ENCODE results near the gene PLEKHJ1. TPM values are rescaled to one million over a fixed set of nuclear protein-coding genes. Genes with fewer than 3 reads are reported as not detected.
"Not testable (repeated sequence)": the region's sequence is repeated elsewhere in the genome, so short reads cannot be mapped to it uniquely, and the experiment has no call there.

Gene PLEKHJ1
- total RNA-seq, 4 donors from 2014 or later: 156 to 298 (median 227) TPM

GRCh38 chr19:2202366-2202765 is 33.8 kb downstream of the PLEKHJ1 start:
- Histone ChIP-seq H3K4me1 (no peaks in the 10 kb centered on the region), H3K4me3 (no peak overlapping the region), H3K27ac (no peak overlapping the region), H3K27me3 (no peaks in the 10 kb centered on the region), H3K36me3 (peaks cover 0 to 54% (median 0%) of the 10 kb centered on the region in 3 donors), H3K9me3 (no peaks in the 10 kb centered on the region)
- DNase-seq: no peak
- TF ChIP-seq POLR2A (IDR thresholded peaks at IDR 0.05) (no peak), CTCF (IDR thresholded peaks at IDR 0.05) (no peak)

- Histone ChIP-seq H3K27ac (no peak overlapping the region), H3K4me3 (no peak overlapping the region), H3K9me3 (no peaks in the 10 kb centered on the region), H3K4me1 (no peaks in the 10 kb centered on the region), H3K36me3 (peaks cover 0 to 55% (median 0%) of the 10 kb centered on the region in 3 donors), H3K27me3 (no peaks in the 10 kb centered on the region)
- TF ChIP-seq CTCF (IDR thresholded peaks at IDR 0.05) (no peak), POLR2A (IDR thresholded peaks at IDR 0.05) (no peak)
- DNase-seq: no peak
Measured at GRCh38 chr19:2201473-2202148, 34.5 kb downstream of the PLEKHJ1 start.

- not testable (repeated sequence) for DNase-seq, H3K4me3 ChIP-seq, H3K27ac ChIP-seq, H3K27me3 ChIP-seq, H3K4me1 ChIP-seq, H3K9me3 ChIP-seq
- H3K36me3 ChIP-seq: peaks cover 0 to 61% (median 0%) of the 10 kb centered on the region in 3 donors
Measured at GRCh38 chr19:2200624-2201294, 35.4 kb downstream of the PLEKHJ1 start.

GRCh38 chr19:2199861-2200623 is 36.1 kb downstream of the PLEKHJ1 start:
- H3K36me3 ChIP-seq: peaks cover 0 to 65% (median 0%) of the 10 kb centered on the region in 3 donors
- H3K27me3 ChIP-seq: no peaks in the 10 kb centered on the region
- H3K27ac ChIP-seq: no peak overlapping the region
- TF ChIP-seq POLR2A (IDR thresholded peaks at IDR 0.05) (no peak), CTCF (IDR thresholded peaks at IDR 0.05) (no peak)
- H3K4me3 ChIP-seq: no peak overlapping the region
- no peaks in the 10 kb centered on the region for H3K9me3 ChIP-seq
- DNase-seq: no peak
- no peaks in the 10 kb centered on the region for H3K4me1 ChIP-seq

GRCh38 chr19:2199215-2199614 is 36.9 kb downstream of the PLEKHJ1 start:
- no peak for TF ChIP-seq CTCF (IDR thresholded peaks at IDR 0.05)
- TF ChIP-seq POLR2A (IDR thresholded peaks at IDR 0.05): no peak
- Histone ChIP-seq H3K4me1 (no peaks in the 10 kb centered on the region), H3K27ac (no peak overlapping the region), H3K4me3 (no peak overlapping the region), H3K27me3 (no peaks in the 10 kb centered on the region), H3K9me3 (no peaks in the 10 kb centered on the region), H3K36me3 (peaks cover 0 to 71% (median 0%) of the 10 kb centered on the region in 3 donors)
- DNase-seq: no peak

GRCh38 chr19:2198317-2198716 is 37.8 kb downstream of the PLEKHJ1 start:
- H3K4me3 ChIP-seq: no peak overlapping the region
- TF ChIP-seq CTCF (IDR thresholded peaks at IDR 0.05) (no peak), POLR2A (IDR thresholded peaks at IDR 0.05) (no peak)
- H3K4me1 ChIP-seq: no peaks in the 10 kb centered on the region
- DNase-seq: no peak
- no peaks in the 10 kb centered on the region for H3K27me3 ChIP-seq
- peaks cover 0 to 71% (median 0%) of the 10 kb centered on the region in 3 donors for H3K36me3 ChIP-seq
- H3K9me3 ChIP-seq: no peaks in the 10 kb centered on the region
- H3K27ac ChIP-seq: no peak overlapping the region
